Ishikawa (cell line): ENCODE results near the gene HNMT.

Experiments
- CEBPB ChIP-seq: IDR thresholded peaks from 2 replicates; pipeline ENCODE4 v1.6.1; 2012
- CREB1 ChIP-seq: IDR thresholded peaks from 2 replicates; pipeline ENCODE4 v1.6.1; 2012; ENCODE audit warnings: low read depth
- EGR1 ChIP-seq: IDR thresholded peaks from 2 replicates; pipeline ENCODE4 v1.6.1; 2012
- EP300 ChIP-seq: IDR thresholded peaks from 2 replicates; pipeline ENCODE4 v1.6.1; 2012; ENCODE audit warnings: borderline replicate concordance
- FOXM1 ChIP-seq: IDR thresholded peaks from 2 replicates; pipeline ENCODE4 v1.6.1; 2012; ENCODE audit warnings: low read depth, borderline replicate concordance
- NFIC ChIP-seq: IDR thresholded peaks from 2 replicates; pipeline ENCODE4 v1.6.1; 2012
- RAD21 ChIP-seq: IDR thresholded peaks from 2 replicates; pipeline ENCODE4 v1.6.1; 2012; ENCODE audit warnings: low read depth
- TAF1 ChIP-seq: IDR thresholded peaks from 2 replicates; pipeline ENCODE4 v1.6.1; 2012; ENCODE audit warnings: low read depth, mild to moderate bottlenecking
- TCF12 ChIP-seq: IDR thresholded peaks from 2 replicates; pipeline ENCODE4 v1.6.1; 2012; ENCODE audit warnings: low read depth
- TEAD4 ChIP-seq: IDR thresholded peaks from 2 replicates; pipeline ENCODE4 v1.6.1; 2012
- YY1 ChIP-seq: IDR thresholded peaks from 2 replicates; pipeline ENCODE4 v1.6.1; 2012; ENCODE audit warnings: low read depth
- TF ChIP-seq, protein P1 (sequence below): IDR thresholded peaks from 2 replicates; pipeline ENCODE4 v1.6.1; 2012
- TF ChIP-seq, protein P2 (sequence below): IDR thresholded peaks from 2 replicates; pipeline ENCODE4 v1.6.1; 2012
- TF ChIP-seq, protein P3 (sequence below): IDR thresholded peaks from 2 replicates; pipeline ENCODE4 v1.6.1; 2012; ENCODE audit warnings: low read depth, mild to moderate bottlenecking

DNA sequence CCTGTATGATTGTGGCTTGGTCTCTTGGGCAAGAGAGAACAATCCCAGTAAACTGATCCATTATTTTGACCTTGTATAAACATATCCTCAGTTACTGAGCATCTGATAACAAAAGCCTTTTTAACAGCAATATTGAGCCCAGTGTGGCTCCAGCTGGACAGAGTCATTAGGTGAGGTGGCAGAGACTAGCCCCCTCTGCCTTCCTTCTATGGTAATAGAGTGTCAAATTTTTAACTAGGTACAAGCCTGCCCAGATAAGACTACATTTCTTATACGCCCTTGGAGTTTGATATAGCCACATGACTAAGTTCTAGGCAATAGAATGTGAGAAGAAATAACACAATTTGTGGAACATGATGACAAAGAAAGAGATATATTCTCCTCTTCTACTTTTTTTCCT is 56.2 kb downstream of the HNMT start:
- TF ChIP-seq, protein P1, sequence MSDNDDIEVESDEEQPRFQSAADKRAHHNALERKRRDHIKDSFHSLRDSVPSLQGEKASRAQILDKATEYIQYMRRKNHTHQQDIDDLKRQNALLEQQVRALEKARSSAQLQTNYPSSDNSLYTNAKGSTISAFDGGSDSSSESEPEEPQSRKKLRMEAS, result no peak
- TF ChIP-seq TAF1, result no peak
- TF ChIP-seq YY1, result no peak
- no peak for TF ChIP-seq EP300
- TF ChIP-seq, protein P2, sequence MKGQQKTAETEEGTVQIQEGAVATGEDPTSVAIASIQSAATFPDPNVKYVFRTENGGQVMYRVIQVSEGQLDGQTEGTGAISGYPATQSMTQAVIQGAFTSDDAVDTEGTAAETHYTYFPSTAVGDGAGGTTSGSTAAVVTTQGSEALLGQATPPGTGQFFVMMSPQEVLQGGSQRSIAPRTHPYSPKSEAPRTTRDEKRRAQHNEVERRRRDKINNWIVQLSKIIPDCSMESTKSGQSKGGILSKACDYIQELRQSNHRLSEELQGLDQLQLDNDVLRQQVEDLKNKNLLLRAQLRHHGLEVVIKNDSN, result no peak
- TF ChIP-seq CREB1, result no peak
- TF ChIP-seq, protein P3, sequence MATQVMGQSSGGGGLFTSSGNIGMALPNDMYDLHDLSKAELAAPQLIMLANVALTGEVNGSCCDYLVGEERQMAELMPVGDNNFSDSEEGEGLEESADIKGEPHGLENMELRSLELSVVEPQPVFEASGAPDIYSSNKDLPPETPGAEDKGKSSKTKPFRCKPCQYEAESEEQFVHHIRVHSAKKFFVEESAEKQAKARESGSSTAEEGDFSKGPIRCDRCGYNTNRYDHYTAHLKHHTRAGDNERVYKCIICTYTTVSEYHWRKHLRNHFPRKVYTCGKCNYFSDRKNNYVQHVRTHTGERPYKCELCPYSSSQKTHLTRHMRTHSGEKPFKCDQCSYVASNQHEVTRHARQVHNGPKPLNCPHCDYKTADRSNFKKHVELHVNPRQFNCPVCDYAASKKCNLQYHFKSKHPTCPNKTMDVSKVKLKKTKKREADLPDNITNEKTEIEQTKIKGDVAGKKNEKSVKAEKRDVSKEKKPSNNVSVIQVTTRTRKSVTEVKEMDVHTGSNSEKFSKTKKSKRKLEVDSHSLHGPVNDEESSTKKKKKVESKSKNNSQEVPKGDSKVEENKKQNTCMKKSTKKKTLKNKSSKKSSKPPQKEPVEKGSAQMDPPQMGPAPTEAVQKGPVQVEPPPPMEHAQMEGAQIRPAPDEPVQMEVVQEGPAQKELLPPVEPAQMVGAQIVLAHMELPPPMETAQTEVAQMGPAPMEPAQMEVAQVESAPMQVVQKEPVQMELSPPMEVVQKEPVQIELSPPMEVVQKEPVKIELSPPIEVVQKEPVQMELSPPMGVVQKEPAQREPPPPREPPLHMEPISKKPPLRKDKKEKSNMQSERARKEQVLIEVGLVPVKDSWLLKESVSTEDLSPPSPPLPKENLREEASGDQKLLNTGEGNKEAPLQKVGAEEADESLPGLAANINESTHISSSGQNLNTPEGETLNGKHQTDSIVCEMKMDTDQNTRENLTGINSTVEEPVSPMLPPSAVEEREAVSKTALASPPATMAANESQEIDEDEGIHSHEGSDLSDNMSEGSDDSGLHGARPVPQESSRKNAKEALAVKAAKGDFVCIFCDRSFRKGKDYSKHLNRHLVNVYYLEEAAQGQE, result no peak
- TF ChIP-seq RAD21, result no peak
- no peak for TF ChIP-seq EGR1
- TF ChIP-seq CEBPB, result no peak
- no peak for TF ChIP-seq FOXM1
- no peak for TF ChIP-seq NFIC
- TF ChIP-seq TCF12, result no peak
- no peak for TF ChIP-seq TEAD4
